Fibroblast of mammary gland (primary cell): ENCODE measurements around the gene KLF7.
A peak's percentile ranks its signal among the peaks of the same experiment; 100 is the strongest.

Source experiments
- DNase-seq: peaks from one replicate; pipeline ENCODE4 v3.0.0-alpha.2; 2010; ENCODE audit warnings: low read depth
- H3K4me3 ChIP-seq: 2 replicates; pipeline ENCODE4 v1.5.1; 2011; ENCODE audit warnings: low read depth, mild to moderate bottlenecking, low read length, moderate library complexity; ENCODE audit not compliant: control insufficient read depth
- CTCF ChIP-seq: conservative IDR thresholded peaks from 2 replicates; pipeline ENCODE4 v1.5.1; 2011; ENCODE audit warnings: low read depth, low read length, inconsistent platforms; ENCODE audit not compliant: control insufficient read depth, insufficient read depth

KLF7 gene

GRCh38 chr2:207184768-207185167, 19.0 kb upstream of the KLF7 start:
- no peak overlapping the region for H3K4me3 ChIP-seq
- no peak for TF ChIP-seq CTCF
- DNase-seq = peak; percentile 75

DNA sequence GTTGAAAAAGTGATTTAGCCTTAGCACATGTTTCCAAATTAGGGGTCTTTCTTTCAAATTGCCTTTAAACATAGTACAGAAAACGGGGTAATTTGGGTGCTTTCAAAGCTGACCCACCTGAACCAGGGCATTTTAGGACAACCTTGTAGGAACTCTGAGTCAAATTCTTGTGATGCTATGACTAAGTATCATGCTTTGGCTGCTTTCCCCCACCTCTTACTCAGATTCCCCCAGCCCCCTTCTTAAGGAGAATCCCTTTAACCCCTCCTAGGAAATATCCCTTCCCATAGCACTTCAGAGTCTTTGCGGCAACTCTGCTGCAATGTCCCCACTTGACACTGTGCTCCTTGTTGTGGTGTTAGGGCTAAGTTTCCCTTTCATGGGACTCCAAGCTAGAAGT, 18.6 kb upstream of the KLF7 start:
- H3K4me3 ChIP-seq = no peak overlapping the region
- TF ChIP-seq CTCF = no peak
- DNase-seq = peak; percentile 93

DNA sequence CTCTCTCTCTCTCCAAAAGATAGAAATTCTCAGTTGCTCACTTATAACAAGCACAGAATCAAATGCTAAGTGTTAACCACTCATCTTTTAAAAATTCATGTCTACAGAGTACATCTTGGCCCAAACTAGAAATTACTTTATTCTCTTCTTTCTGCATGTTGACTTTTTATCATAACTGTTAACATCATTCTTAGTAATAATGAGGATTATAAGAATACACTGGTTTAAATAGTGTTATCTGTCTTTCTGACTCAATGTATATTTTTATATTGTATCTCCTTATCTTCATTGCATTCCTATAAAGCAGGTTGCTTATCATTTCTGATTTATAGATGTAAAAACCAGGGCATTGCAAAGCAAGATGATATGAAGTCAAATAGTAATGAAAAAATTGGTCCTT, 17.8 kb upstream of the KLF7 start:
- no peak overlapping the region for H3K4me3 ChIP-seq
- no peak for TF ChIP-seq CTCF
- DNase-seq = no peak

GRCh38 chr2:207182911-207183310, 17.2 kb upstream of the KLF7 start:
- DNase-seq = peak; percentile 51
- TF ChIP-seq CTCF = no peak
- no peak overlapping the region for H3K4me3 ChIP-seq

GRCh38 chr2:207181526-207182274, 16.0 kb upstream of the KLF7 start:
- H3K4me3 ChIP-seq = no peak overlapping the region
- DNase-seq = no peak
- TF ChIP-seq CTCF = no peak

GRCh38 chr2:207180741-207181140, 15.0 kb upstream of the KLF7 start:
- TF ChIP-seq CTCF = no peak
- no peak overlapping the region for H3K4me3 ChIP-seq
- peak; percentile 42 for DNase-seq
